GM12878 (cell line): ENCODE results near the gene CAMTA2. TPM values are rescaled to one million over a fixed set of nuclear protein-coding genes. Genes with fewer than 3 reads are reported as not detected.

Source experiments
- BACH1 ChIP-seq: fragments of 450-650 bp; IDR thresholded peaks from 2 replicates; pipeline ENCODE4 v1.6.1; 2017; ENCODE audit warnings: mild to moderate bottlenecking, borderline replicate concordance
- BCL3 ChIP-seq: IDR thresholded peaks from 2 replicates; pipeline ENCODE4 v1.6.1; 2011; ENCODE audit warnings: borderline replicate concordance, low read depth, mild to moderate bottlenecking, moderate library complexity, low read length; ENCODE audit not compliant: insufficient read depth, poor library complexity, severe bottlenecking
- HSF1 ChIP-seq: fragments of 150-350 bp; IDR thresholded peaks from 2 replicates; pipeline ENCODE4 v1.6.1; 2014; ENCODE audit warnings: mild to moderate bottlenecking, low read depth, low read length
- JUNB ChIP-seq: IDR thresholded peaks from 2 replicates; pipeline ENCODE4 v1.6.1; 2016; ENCODE audit warnings: antibody characterized with exemption, mild to moderate bottlenecking
- NFIC ChIP-seq: IDR thresholded peaks from 2 replicates; pipeline ENCODE4 v1.6.1; 2012; ENCODE audit warnings: low read depth, mild to moderate bottlenecking, inconsistent platforms, low read length, moderate library complexity
- POLR2A ChIP-seq: IDR thresholded peaks from 2 replicates; pipeline ENCODE4 v1.6.1; 2011; ENCODE audit warnings: low read depth, mild to moderate bottlenecking, low read length
- POLR2AphosphoS5 ChIP-seq: IDR thresholded peaks from 2 replicates; pipeline ENCODE4 v1.6.1; 2011; ENCODE audit warnings: mild to moderate bottlenecking, low read length, inconsistent platforms
- POU2F2 ChIP-seq: IDR thresholded peaks from 3 replicates; pipeline ENCODE4 v1.6.1; 2011; ENCODE audit warnings: low read depth, mild to moderate bottlenecking, low read length, borderline replicate concordance
- PRDM15 ChIP-seq: fragments of 450-650 bp; formaldehyde crosslinking; IDR thresholded peaks from 2 replicates; pipeline ENCODE4 v1.4.0; 2020; ENCODE audit warnings: mild to moderate bottlenecking, moderate library complexity
- polyA plus RNA-seq, 11 experiments: library from polyadenylated mRNA; depleted of rRNA in 4 of 11; unstranded in 6 of 11; stranded (reverse) in 5 of 11; fragments of >200 nt; fragmentation: Nextera tagmentation in 4 of 11; fragmentation: Illumina TruSeq in 1 of 11; extraction: Ambion mirVana in 4 of 11; extraction: Trizol in 1 of 11; gene quantifications; 1 replicate in 1 of 11; 2 replicates in 10 of 11; pipeline versions ENCODE4 v1.2.1 to v1.2.3, GENCODE V29; 2011 to 2016; ENCODE audit warnings: inconsistent platforms in 2 of 11, missing spikeins in 2 of 11, low read depth in 1 of 11
- total RNA-seq, 4 experiments: library from RNA; depleted of rRNA in 3 of 4; stranded (reverse); fragments of >200 nt in 3 of 4; fragmentation: Illumina TruSeq in 1 of 4; extraction: Trizol in 1 of 4; gene quantifications; 2 replicates each; pipeline versions ENCODE4 v1.2.1 to v1.2.3, GENCODE V29; 2013 to 2021
- TF ChIP-seq, protein P1 (sequence below): IDR thresholded peaks from 2 replicates; pipeline ENCODE4 v1.6.1; 2012; ENCODE audit warnings: low read depth, low read length, improper control_type of control experiment
- TF ChIP-seq, protein P2 (sequence below): fragments of 450-650 bp; IDR thresholded peaks from 2 replicates; pipeline ENCODE4 v1.6.1; 2016; ENCODE audit warnings: mild to moderate bottlenecking
- TF ChIP-seq, protein P3 (sequence below): IDR thresholded peaks from 2 replicates; pipeline ENCODE4 v1.6.1; 2012; ENCODE audit warnings: low read length, inconsistent platforms

The CAMTA2 gene
- total and polyA plus RNA-seq, 10 of the 15 experiments (the other 5 are each of a cell fraction or from before 2014, with no cell fraction given): 0.42 to 29.3 (median 11.2) TPM

DNA sequence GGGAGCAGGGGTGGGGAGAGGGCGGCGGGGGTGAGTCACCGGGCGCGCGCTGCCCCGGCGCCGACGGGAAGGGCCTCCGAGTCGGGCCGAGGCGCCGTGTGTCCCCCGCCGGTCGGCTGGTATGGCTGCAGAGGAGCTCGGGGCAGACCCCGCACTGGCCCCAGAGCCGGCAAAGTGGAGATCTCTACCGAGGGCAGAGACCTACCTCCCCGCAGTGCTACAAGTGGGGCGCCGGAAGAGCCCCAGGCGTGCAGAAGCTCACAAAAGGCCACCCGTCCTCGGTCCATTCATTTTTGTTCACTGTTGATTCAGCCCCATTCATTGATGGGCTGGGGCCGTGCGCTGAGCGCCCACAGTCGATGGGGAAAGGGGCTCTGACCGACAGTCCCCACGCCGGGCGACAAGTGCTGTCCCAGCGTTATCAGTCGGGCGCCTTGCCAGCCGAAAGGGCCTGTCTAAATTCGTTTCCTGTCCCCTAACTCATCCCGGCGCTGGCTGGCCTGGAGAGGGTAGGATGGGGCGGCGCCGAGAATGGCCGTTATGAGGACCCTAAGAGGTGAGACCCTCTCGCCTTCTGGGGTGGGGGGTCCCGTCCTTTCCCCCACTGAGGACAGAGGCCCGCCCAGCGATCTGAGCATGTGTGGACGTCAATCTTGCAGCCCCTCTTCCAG lies 37.3 kb downstream of the CAMTA2 start (continued):
- no peak for TF ChIP-seq BCL3
- TF ChIP-seq, protein P1, sequence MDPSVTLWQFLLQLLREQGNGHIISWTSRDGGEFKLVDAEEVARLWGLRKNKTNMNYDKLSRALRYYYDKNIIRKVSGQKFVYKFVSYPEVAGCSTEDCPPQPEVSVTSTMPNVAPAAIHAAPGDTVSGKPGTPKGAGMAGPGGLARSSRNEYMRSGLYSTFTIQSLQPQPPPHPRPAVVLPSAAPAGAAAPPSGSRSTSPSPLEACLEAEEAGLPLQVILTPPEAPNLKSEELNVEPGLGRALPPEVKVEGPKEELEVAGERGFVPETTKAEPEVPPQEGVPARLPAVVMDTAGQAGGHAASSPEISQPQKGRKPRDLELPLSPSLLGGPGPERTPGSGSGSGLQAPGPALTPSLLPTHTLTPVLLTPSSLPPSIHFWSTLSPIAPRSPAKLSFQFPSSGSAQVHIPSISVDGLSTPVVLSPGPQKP: no peak
- TF ChIP-seq, protein P2, sequence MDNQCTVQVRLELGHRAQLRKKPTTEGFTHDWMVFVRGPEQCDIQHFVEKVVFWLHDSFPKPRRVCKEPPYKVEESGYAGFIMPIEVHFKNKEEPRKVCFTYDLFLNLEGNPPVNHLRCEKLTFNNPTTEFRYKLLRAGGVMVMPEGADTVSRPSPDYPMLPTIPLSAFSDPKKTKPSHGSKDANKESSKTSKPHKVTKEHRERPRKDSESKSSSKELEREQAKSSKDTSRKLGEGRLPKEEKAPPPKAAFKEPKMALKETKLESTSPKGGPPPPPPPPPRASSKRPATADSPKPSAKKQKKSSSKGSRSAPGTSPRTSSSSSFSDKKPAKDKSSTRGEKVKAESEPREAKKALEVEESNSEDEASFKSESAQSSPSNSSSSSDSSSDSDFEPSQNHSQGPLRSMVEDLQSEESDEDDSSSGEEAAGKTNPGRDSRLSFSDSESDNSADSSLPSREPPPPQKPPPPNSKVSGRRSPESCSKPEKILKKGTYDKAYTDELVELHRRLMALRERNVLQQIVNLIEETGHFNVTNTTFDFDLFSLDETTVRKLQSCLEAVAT: 0 out of 2 replicates have a peak, but pooled peaks have one; percentile 22
- no peak for TF ChIP-seq PRDM15 (CRISPR knock-in tag)
- no peak for TF ChIP-seq NFIC
- TF ChIP-seq, protein P3, sequence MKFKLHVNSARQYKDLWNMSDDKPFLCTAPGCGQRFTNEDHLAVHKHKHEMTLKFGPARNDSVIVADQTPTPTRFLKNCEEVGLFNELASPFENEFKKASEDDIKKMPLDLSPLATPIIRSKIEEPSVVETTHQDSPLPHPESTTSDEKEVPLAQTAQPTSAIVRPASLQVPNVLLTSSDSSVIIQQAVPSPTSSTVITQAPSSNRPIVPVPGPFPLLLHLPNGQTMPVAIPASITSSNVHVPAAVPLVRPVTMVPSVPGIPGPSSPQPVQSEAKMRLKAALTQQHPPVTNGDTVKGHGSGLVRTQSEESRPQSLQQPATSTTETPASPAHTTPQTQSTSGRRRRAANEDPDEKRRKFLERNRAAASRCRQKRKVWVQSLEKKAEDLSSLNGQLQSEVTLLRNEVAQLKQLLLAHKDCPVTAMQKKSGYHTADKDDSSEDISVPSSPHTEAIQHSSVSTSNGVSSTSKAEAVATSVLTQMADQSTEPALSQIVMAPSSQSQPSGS: no peak
- TF ChIP-seq POU2F2: 0 out of 3 replicates have a peak, but pooled peaks have one; percentile 7
- TF ChIP-seq JUNB: no peak
- TF ChIP-seq POLR2A: peak; percentile 66
- TF ChIP-seq POLR2AphosphoS5: peak; percentile 72
- TF ChIP-seq BACH1: peak; percentile 37; the same call in 1 of the 2 replicates
- no peak for TF ChIP-seq HSF1
